Neural cell (in vitro differentiated cells): ENCODE measurements around the gene SV2B. TPM values are rescaled to one million over a fixed set of nuclear protein-coding genes. Genes with fewer than 3 reads are reported as not detected.

ENCODE experiments used
- H2AFZ ChIP-seq: fragments of 200-600, 300-800 bp; sonication (generic), shearing (Covaris generic); 2 replicates; pipeline ENCODE4 v1.6.0; 2014; ENCODE audit warnings: low read depth, mild to moderate bottlenecking, antibody characterized with exemption, low read length, moderate library complexity
- H3F3A ChIP-seq: fragments of 200-600 bp; shearing (Covaris generic); 2 replicates; pipeline ENCODE4 v1.6.1; 2016; ENCODE audit warnings: mild to moderate bottlenecking, moderate library complexity, mixed read lengths, antibody characterized with exemption, low read length; ENCODE audit not compliant: insufficient read depth, poor library complexity, severe bottlenecking
- H3K27ac ChIP-seq: fragments of 200-600, 300-800 bp; sonication (generic), shearing (Covaris generic); 2 replicates; pipeline ENCODE4 v1.5.1; 2014; ENCODE audit warnings: mild to moderate bottlenecking, low read length, moderate library complexity
- H3K27me3 ChIP-seq: fragments of 300-800, 200-600 bp; sonication (generic), shearing (Covaris generic); 2 replicates; pipeline ENCODE4 v1.6.0; 2014; ENCODE audit warnings: mild to moderate bottlenecking, low read depth, low read length, moderate library complexity; ENCODE audit not compliant: insufficient read depth
- H3K36me3 ChIP-seq: fragments of 300-800, 200-600 bp; sonication (generic), shearing (Covaris generic); 2 replicates; pipeline ENCODE4 v1.5.1; 2014; ENCODE audit warnings: mild to moderate bottlenecking, antibody characterized with exemption, low read length, moderate library complexity; ENCODE audit not compliant: insufficient read depth
- H3K4me2 ChIP-seq: fragments of 300-800, 200-600 bp; sonication (generic), shearing (Covaris generic); 2 replicates; pipeline ENCODE4 v1.6.0; 2014; ENCODE audit warnings: mild to moderate bottlenecking, low read length
- H3K4me3 ChIP-seq: fragments of 300-800, 200-600 bp; sonication (generic), shearing (Covaris generic); 2 replicates; pipeline ENCODE4 v1.5.1; 2014; ENCODE audit warnings: mild to moderate bottlenecking, low read length, moderate library complexity
- H3K79me2 ChIP-seq: fragments of 200-600 bp; shearing (Covaris generic); replicated peaks from 2 replicates; pipeline ENCODE4 v1.6.0; 2014; ENCODE audit warnings: mild to moderate bottlenecking, low read length, moderate library complexity; ENCODE audit not compliant: insufficient read depth
- H3K9ac ChIP-seq: fragments of 300-800, 200-600 bp; sonication (generic), shearing (Covaris generic); 2 replicates; pipeline ENCODE4 v1.6.1; 2016; ENCODE audit warnings: mild to moderate bottlenecking, low read length, mixed read lengths
- H3K9me2 ChIP-seq: fragments of 200-600 bp; shearing (Covaris generic); 2 replicates; pipeline ENCODE4 v1.6.1; 2016; ENCODE audit warnings: mild to moderate bottlenecking, low read length, mixed read lengths; ENCODE audit not compliant: insufficient read depth
- H3K9me3 ChIP-seq: fragments of 200-600, 300-800 bp; sonication (generic), shearing (Covaris generic); 2 replicates; pipeline ENCODE4 v1.6.1; 2016; ENCODE audit warnings: mild to moderate bottlenecking, mixed run types, low read length, moderate library complexity, mixed read lengths
- H4K20me1 ChIP-seq: fragments of 200-600 bp; shearing (Covaris generic); 2 replicates; pipeline ENCODE4 v1.6.1; 2016; ENCODE audit warnings: mild to moderate bottlenecking, mixed run types; ENCODE audit not compliant: insufficient read depth
- EP300 ChIP-seq: fragments of 450-650 bp; conservative IDR thresholded peaks from 2 replicates; pipeline ENCODE4 v1.6.1; 2014; ENCODE audit warnings: antibody characterized with exemption, mild to moderate bottlenecking, moderate library complexity; ENCODE audit not compliant: poor library complexity, severe bottlenecking
- EZH2 ChIP-seq: fragments of 200-600, 300-800 bp; shearing (Covaris generic), sonication (generic); IDR thresholded peaks from 2 replicates; pipeline ENCODE4 v1.6.1; 2014; ENCODE audit warnings: antibody characterized with exemption, low read length, borderline replicate concordance, mild to moderate bottlenecking; ENCODE audit not compliant: insufficient read depth, poor library complexity, severe bottlenecking
- MXI1 ChIP-seq: fragments of 450-650 bp; conservative IDR thresholded peaks from 2 replicates; pipeline ENCODE4 v1.6.1; 2014; ENCODE audit warnings: antibody characterized with exemption, mild to moderate bottlenecking; ENCODE audit not compliant: poor library complexity, severe bottlenecking
- POLR2AphosphoS5 ChIP-seq: IDR thresholded peaks from 2 replicates; pipeline ENCODE4 v1.6.1; 2012
- RAD21 ChIP-seq: fragments of 450-650 bp; conservative IDR thresholded peaks from 2 replicates; pipeline ENCODE4 v1.6.1; 2014; ENCODE audit warnings: antibody characterized with exemption, mild to moderate bottlenecking, moderate library complexity
- SMC3 ChIP-seq: fragments of 450-650 bp; conservative IDR thresholded peaks from 2 replicates; pipeline ENCODE4 v1.6.1; 2014; ENCODE audit warnings: antibody characterized with exemption, mild to moderate bottlenecking, moderate library complexity; ENCODE audit not compliant: poor library complexity
- TAF1 ChIP-seq: IDR thresholded peaks from 2 replicates; pipeline ENCODE4 v1.6.1; 2012; ENCODE audit warnings: low read depth
- polyA plus RNA-seq: library from polyadenylated mRNA; depleted of rRNA; stranded (reverse); fragments of >200 nt; gene quantifications from 2 replicates; pipeline ENCODE4 v1.2.3, GENCODE V29; 2014
- TF ChIP-seq, protein P1 (sequence below): fragments of 450-650 bp; IDR thresholded peaks from 2 replicates; pipeline ENCODE4 v1.5.1; 2014; ENCODE audit warnings: antibody characterized with exemption, mild to moderate bottlenecking, moderate library complexity; ENCODE audit not compliant: poor library complexity, severe bottlenecking
- TF ChIP-seq, protein P2 (sequence below): IDR thresholded peaks from 2 replicates; pipeline ENCODE4 v1.6.1; 2012; ENCODE audit warnings: borderline replicate concordance

The SV2B gene
- polyA plus RNA-seq, 1 donor from 2014 or later, result 0.38 TPM

DNA sequence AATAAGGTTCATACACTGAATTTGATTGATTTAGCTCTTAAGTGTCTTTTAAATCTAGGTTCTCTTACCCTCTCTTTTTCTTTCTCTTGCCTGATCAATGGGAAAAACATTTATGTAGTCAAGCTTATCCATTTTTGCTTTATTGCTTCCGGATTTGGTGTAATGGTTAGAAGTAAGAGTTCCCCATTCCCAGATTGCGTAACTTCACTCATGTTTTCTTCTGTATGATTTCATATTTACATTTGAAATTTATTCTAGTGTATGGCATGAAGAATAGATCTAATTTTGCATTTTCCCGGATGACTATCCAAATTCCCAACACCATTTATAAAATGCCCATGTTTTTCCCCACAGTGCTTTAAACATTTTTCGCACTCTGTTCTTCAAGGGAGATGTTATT is 27.9 kb upstream of the SV2B start:
- H3F3A ChIP-seq, result no peaks in the 10 kb centered on the region
- no peak overlapping the region for H3K27ac ChIP-seq
- no peaks in the 10 kb centered on the region for H3K9me3 ChIP-seq
- H3K9ac ChIP-seq, result no peak overlapping the region
- TF ChIP-seq TAF1 (no peak), POLR2AphosphoS5 (no peak), RAD21 (no peak), EP300 (no peak), MXI1 (no peak), SMC3 (no peak), EZH2 (no peak)
- TF ChIP-seq, protein P1, sequence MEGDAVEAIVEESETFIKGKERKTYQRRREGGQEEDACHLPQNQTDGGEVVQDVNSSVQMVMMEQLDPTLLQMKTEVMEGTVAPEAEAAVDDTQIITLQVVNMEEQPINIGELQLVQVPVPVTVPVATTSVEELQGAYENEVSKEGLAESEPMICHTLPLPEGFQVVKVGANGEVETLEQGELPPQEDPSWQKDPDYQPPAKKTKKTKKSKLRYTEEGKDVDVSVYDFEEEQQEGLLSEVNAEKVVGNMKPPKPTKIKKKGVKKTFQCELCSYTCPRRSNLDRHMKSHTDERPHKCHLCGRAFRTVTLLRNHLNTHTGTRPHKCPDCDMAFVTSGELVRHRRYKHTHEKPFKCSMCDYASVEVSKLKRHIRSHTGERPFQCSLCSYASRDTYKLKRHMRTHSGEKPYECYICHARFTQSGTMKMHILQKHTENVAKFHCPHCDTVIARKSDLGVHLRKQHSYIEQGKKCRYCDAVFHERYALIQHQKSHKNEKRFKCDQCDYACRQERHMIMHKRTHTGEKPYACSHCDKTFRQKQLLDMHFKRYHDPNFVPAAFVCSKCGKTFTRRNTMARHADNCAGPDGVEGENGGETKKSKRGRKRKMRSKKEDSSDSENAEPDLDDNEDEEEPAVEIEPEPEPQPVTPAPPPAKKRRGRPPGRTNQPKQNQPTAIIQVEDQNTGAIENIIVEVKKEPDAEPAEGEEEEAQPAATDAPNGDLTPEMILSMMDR, result no peak
- TF ChIP-seq, protein P2, sequence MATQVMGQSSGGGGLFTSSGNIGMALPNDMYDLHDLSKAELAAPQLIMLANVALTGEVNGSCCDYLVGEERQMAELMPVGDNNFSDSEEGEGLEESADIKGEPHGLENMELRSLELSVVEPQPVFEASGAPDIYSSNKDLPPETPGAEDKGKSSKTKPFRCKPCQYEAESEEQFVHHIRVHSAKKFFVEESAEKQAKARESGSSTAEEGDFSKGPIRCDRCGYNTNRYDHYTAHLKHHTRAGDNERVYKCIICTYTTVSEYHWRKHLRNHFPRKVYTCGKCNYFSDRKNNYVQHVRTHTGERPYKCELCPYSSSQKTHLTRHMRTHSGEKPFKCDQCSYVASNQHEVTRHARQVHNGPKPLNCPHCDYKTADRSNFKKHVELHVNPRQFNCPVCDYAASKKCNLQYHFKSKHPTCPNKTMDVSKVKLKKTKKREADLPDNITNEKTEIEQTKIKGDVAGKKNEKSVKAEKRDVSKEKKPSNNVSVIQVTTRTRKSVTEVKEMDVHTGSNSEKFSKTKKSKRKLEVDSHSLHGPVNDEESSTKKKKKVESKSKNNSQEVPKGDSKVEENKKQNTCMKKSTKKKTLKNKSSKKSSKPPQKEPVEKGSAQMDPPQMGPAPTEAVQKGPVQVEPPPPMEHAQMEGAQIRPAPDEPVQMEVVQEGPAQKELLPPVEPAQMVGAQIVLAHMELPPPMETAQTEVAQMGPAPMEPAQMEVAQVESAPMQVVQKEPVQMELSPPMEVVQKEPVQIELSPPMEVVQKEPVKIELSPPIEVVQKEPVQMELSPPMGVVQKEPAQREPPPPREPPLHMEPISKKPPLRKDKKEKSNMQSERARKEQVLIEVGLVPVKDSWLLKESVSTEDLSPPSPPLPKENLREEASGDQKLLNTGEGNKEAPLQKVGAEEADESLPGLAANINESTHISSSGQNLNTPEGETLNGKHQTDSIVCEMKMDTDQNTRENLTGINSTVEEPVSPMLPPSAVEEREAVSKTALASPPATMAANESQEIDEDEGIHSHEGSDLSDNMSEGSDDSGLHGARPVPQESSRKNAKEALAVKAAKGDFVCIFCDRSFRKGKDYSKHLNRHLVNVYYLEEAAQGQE, result no peak
- H3K27me3 ChIP-seq, result no peaks in the 10 kb centered on the region
- no peaks in the 10 kb centered on the region for H3K36me3 ChIP-seq
- no peaks in the 10 kb centered on the region for H3K79me2 ChIP-seq
- H4K20me1 ChIP-seq, result no peaks in the 10 kb centered on the region
- H3K4me2 ChIP-seq, result no peak overlapping the region
- H3K4me3 ChIP-seq, result no peak overlapping the region
- no peaks in the 10 kb centered on the region for H3K9me2 ChIP-seq
- H2AFZ ChIP-seq, result no peak overlapping the region

DNA sequence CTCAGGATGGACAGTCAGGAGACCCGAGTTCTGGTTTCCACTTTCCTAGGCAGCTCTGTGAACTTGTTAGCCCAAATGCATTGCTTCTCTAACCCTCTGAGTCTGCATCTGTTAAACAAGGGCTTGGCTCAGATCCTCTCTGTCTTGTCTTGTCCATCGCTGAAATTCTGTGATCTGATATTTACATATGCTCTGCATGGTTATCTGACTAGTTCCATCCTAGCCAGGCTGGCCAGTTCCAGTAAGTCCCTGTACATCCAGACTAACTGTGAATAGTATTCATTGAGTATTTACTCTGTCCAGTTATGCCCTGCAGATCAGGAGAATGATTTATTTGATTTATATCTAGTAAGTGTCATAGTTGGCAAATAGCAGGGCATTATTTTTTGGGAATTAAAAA is 27.0 kb upstream of the SV2B start:
- Histone ChIP-seq H3K27me3 (no peaks in the 10 kb centered on the region), H3K9ac (no peak overlapping the region), H3K9me2 (no peaks in the 10 kb centered on the region), H2AFZ (no peak overlapping the region), H3K4me3 (no peak overlapping the region), H3K27ac (no peak overlapping the region), H3K4me2 (no peak overlapping the region), H4K20me1 (no peaks in the 10 kb centered on the region), H3K9me3 (no peaks in the 10 kb centered on the region), H3K36me3 (no peaks in the 10 kb centered on the region), H3F3A (no peaks in the 10 kb centered on the region), H3K79me2 (no peaks in the 10 kb centered on the region)
- TF ChIP-seq TAF1 (no peak), SMC3 (no peak), EZH2 (no peak), POLR2AphosphoS5 (no peak)
- TF ChIP-seq, protein P2, result no peak
- TF ChIP-seq, protein P1, result no peak
